GM12878 (cell line): ENCODE results near the gene RSKR. TPM values are rescaled to one million over a fixed set of nuclear protein-coding genes. Genes with fewer than 3 reads are reported as not detected.
A peak's percentile ranks its signal among the peaks of the same experiment; 100 is the strongest.

Experiments used
- BHLHE40 ChIP-seq, 2 experiments: fragments of 450-650 bp in 1 of 2; IDR thresholded peaks; 2 replicates each; pipeline ENCODE4 v1.6.1; 2011 to 2017; ENCODE audit warnings: low read depth in 2 of 2, borderline replicate concordance in 1 of 2, improper control_type of control experiment in 1 of 2, low read length in 1 of 2, mild to moderate bottlenecking in 1 of 2
- CHD1 ChIP-seq: IDR thresholded peaks from 2 replicates; pipeline ENCODE4 v1.6.1; 2012; ENCODE audit warnings: low read depth, low read length, improper control_type of control experiment
- CREM ChIP-seq: IDR thresholded peaks from 2 replicates; pipeline ENCODE4 v1.6.1; 2014; ENCODE audit warnings: antibody characterized with exemption, low read depth
- ETV6 ChIP-seq, 2 experiments: fragments of 450-650 bp in 1 of 2; IDR thresholded peaks in 1 of 2; conservative IDR thresholded peaks in 1 of 2; 2 replicates each; pipeline ENCODE4 v1.6.1; 2014; ENCODE audit warnings: antibody characterized with exemption in 1 of 2, borderline replicate concordance in 1 of 2, low read depth in 1 of 2, mild to moderate bottlenecking in 1 of 2, moderate library complexity in 1 of 2
- EZH2 ChIP-seq: IDR thresholded peaks from 2 replicates; pipeline ENCODE4 v1.6.1; 2012; ENCODE audit warnings: low read depth, mild to moderate bottlenecking, control low read depth, inconsistent platforms, low read length, borderline replicate concordance; ENCODE audit not compliant: control insufficient read depth
- KAT2A ChIP-seq: conservative IDR thresholded peaks from 2 replicates; pipeline ENCODE4 v1.6.1; 2011; ENCODE audit warnings: low read depth, low read length; ENCODE audit not compliant: control insufficient read depth
- KDM1A ChIP-seq: fragments of 200-600 bp; sonication (generic); IDR thresholded peaks from 2 replicates; pipeline ENCODE4 v1.6.1; 2016; ENCODE audit warnings: borderline replicate concordance
- MEF2B ChIP-seq: fragments of 450-650 bp; IDR thresholded peaks from 2 replicates; pipeline ENCODE4 v1.6.1; 2018; ENCODE audit warnings: mild to moderate bottlenecking, moderate library complexity; ENCODE audit not compliant: partially characterized antibody, poor library complexity, severe bottlenecking
- NR2C2 ChIP-seq: IDR thresholded peaks from 2 replicates; pipeline ENCODE4 v1.6.1; 2011; ENCODE audit warnings: borderline replicate concordance, low read depth; ENCODE audit not compliant: control insufficient read depth, insufficient read length
- NRF1 ChIP-seq: conservative IDR thresholded peaks from 2 replicates; pipeline ENCODE4 v1.6.1; 2011; ENCODE audit warnings: mild to moderate bottlenecking, low read depth, low read length, improper control_type of control experiment
- PAX8 ChIP-seq: fragments of 450-650 bp; IDR thresholded peaks from 2 replicates; pipeline ENCODE4 v1.6.1; 2017; ENCODE audit warnings: mild to moderate bottlenecking, moderate library complexity
- RUNX3 ChIP-seq: IDR thresholded peaks from 2 replicates; pipeline ENCODE4 v1.6.1; 2012; ENCODE audit warnings: low read length, inconsistent platforms
- SIN3A ChIP-seq: IDR thresholded peaks from 2 replicates; pipeline ENCODE4 v1.6.1; 2012; ENCODE audit warnings: low read depth, low read length, improper control_type of control experiment
- SMC3 ChIP-seq: IDR thresholded peaks from 2 replicates; pipeline ENCODE4 v1.6.1; 2011; ENCODE audit warnings: low read length, improper control_type of control experiment, borderline replicate concordance
- SUZ12 ChIP-seq: fragments of 200-600 bp; sonication (generic); IDR thresholded peaks from one replicate; pipeline ENCODE4 v1.6.1; 2018; ENCODE audit warnings: antibody characterized with exemption, mild to moderate bottlenecking; ENCODE audit not compliant: unreplicated experiment
- YBX1 ChIP-seq: fragments of 450-650 bp; IDR thresholded peaks from 2 replicates; pipeline ENCODE4 v1.6.1; 2016; ENCODE audit warnings: antibody characterized with exemption
- ZNF207 ChIP-seq: fragments of 450-650 bp; IDR thresholded peaks from 2 replicates; pipeline ENCODE4 v1.6.1; 2014; ENCODE audit warnings: antibody characterized with exemption, mild to moderate bottlenecking, borderline replicate concordance
- ZSCAN29 ChIP-seq: fragments of 450-650 bp; IDR thresholded peaks from 2 replicates; pipeline ENCODE4 v1.6.1; 2017; ENCODE audit warnings: mild to moderate bottlenecking, moderate library complexity
- polyA plus RNA-seq, 11 experiments: library from polyadenylated mRNA; depleted of rRNA in 4 of 11; unstranded in 6 of 11; stranded (reverse) in 5 of 11; fragments of >200 nt; fragmentation: Nextera tagmentation in 4 of 11; fragmentation: Illumina TruSeq in 1 of 11; extraction: Ambion mirVana in 4 of 11; extraction: Trizol in 1 of 11; gene quantifications; 1 replicate in 1 of 11; 2 replicates in 10 of 11; pipeline versions ENCODE4 v1.2.1 to v1.2.3, GENCODE V29; 2011 to 2016; ENCODE audit warnings: inconsistent platforms in 2 of 11, missing spikeins in 2 of 11, low read depth in 1 of 11
- total RNA-seq, 4 experiments: library from RNA; depleted of rRNA in 3 of 4; stranded (reverse); fragments of >200 nt in 3 of 4; fragmentation: Illumina TruSeq in 1 of 4; extraction: Trizol in 1 of 4; gene quantifications; 2 replicates each; pipeline versions ENCODE4 v1.2.1 to v1.2.3, GENCODE V29; 2013 to 2021
- TF ChIP-seq, protein P1 (sequence below): fragments of 450-650 bp; IDR thresholded peaks from 2 replicates; pipeline ENCODE4 v1.6.1; 2016; ENCODE audit warnings: mild to moderate bottlenecking
- TF ChIP-seq, protein P2 (sequence below): fragments of 450-650 bp; IDR thresholded peaks from 2 replicates; pipeline ENCODE4 v1.6.1; 2018; ENCODE audit warnings: mild to moderate bottlenecking, low read depth, moderate library complexity; ENCODE audit not compliant: partially characterized antibody
- TF ChIP-seq, protein P3 (sequence below): IDR thresholded peaks from 2 replicates; pipeline ENCODE4 v1.6.1; 2011; ENCODE audit warnings: mild to moderate bottlenecking, low read depth, low read length, moderate library complexity; ENCODE audit not compliant: insufficient replicate concordance
- TF ChIP-seq, protein P4 (sequence below): IDR thresholded peaks from 2 replicates; pipeline ENCODE4 v1.6.1; 2011; ENCODE audit warnings: borderline replicate concordance, low read depth, mild to moderate bottlenecking, moderate library complexity, low read length; ENCODE audit not compliant: insufficient read depth, poor library complexity, severe bottlenecking

RSKR gene
- total and polyA plus RNA-seq, 10 of the 15 experiments (the other 5 are each of a cell fraction or from before 2014, with no cell fraction given), result 0.52 to 22.4 (median 8.7) TPM

GRCh38 chr17:28579526-28579925 is 34.5 kb downstream of the RSKR start (continued):
- TF ChIP-seq NRF1, result no peak
- no peak for TF ChIP-seq ZSCAN29
- TF ChIP-seq SIN3A, result no peak
- TF ChIP-seq SMC3, result no peak
- TF ChIP-seq, protein P1, sequence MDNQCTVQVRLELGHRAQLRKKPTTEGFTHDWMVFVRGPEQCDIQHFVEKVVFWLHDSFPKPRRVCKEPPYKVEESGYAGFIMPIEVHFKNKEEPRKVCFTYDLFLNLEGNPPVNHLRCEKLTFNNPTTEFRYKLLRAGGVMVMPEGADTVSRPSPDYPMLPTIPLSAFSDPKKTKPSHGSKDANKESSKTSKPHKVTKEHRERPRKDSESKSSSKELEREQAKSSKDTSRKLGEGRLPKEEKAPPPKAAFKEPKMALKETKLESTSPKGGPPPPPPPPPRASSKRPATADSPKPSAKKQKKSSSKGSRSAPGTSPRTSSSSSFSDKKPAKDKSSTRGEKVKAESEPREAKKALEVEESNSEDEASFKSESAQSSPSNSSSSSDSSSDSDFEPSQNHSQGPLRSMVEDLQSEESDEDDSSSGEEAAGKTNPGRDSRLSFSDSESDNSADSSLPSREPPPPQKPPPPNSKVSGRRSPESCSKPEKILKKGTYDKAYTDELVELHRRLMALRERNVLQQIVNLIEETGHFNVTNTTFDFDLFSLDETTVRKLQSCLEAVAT, result no peak
- TF ChIP-seq RUNX3, result peak; percentile 94
- no peak for TF ChIP-seq BHLHE40 (IDR thresholded peaks at IDR 0.05; ENCODE audit: borderline replicate concordance in 1 of 2, low read depth in 2 of 2, low read length in 1 of 2)
- TF ChIP-seq YBX1, result no peak
- no peak for TF ChIP-seq EZH2
- TF ChIP-seq, protein P2, sequence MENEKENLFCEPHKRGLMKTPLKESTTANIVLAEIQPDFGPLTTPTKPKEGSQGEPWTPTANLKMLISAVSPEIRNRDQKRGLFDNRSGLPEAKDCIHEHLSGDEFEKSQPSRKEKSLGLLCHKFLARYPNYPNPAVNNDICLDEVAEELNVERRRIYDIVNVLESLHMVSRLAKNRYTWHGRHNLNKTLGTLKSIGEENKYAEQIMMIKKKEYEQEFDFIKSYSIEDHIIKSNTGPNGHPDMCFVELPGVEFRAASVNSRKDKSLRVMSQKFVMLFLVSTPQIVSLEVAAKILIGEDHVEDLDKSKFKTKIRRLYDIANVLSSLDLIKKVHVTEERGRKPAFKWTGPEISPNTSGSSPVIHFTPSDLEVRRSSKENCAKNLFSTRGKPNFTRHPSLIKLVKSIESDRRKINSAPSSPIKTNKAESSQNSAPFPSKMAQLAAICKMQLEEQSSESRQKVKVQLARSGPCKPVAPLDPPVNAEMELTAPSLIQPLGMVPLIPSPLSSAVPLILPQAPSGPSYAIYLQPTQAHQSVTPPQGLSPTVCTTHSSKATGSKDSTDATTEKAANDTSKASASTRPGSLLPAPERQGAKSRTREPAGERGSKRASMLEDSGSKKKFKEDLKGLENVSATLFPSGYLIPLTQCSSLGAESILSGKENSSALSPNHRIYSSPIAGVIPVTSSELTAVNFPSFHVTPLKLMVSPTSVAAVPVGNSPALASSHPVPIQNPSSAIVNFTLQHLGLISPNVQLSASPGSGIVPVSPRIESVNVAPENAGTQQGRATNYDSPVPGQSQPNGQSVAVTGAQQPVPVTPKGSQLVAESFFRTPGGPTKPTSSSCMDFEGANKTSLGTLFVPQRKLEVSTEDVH, result no peak
- no peak for TF ChIP-seq SUZ12
- no peak for TF ChIP-seq KAT2A
- TF ChIP-seq, protein P3, sequence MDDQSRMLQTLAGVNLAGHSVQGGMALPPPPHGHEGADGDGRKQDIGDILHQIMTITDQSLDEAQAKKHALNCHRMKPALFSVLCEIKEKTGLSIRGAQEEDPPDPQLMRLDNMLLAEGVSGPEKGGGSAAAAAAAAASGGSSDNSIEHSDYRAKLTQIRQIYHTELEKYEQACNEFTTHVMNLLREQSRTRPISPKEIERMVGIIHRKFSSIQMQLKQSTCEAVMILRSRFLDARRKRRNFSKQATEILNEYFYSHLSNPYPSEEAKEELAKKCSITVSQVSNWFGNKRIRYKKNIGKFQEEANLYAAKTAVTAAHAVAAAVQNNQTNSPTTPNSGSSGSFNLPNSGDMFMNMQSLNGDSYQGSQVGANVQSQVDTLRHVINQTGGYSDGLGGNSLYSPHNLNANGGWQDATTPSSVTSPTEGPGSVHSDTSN, result no peak
- no peak for TF ChIP-seq KDM1A
- TF ChIP-seq, protein P4, sequence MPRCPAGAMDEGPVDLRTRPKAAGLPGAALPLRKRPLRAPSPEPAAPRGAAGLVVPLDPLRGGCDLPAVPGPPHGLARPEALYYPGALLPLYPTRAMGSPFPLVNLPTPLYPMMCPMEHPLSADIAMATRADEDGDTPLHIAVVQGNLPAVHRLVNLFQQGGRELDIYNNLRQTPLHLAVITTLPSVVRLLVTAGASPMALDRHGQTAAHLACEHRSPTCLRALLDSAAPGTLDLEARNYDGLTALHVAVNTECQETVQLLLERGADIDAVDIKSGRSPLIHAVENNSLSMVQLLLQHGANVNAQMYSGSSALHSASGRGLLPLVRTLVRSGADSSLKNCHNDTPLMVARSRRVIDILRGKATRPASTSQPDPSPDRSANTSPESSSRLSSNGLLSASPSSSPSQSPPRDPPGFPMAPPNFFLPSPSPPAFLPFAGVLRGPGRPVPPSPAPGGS, result no peak
- no peak for TF ChIP-seq PAX8
- TF ChIP-seq NR2C2, result no peak
- 0 out of 4 replicates have a peak, but pooled peaks of 1 of the 2 experiments have one; percentile 42 for TF ChIP-seq ETV6 (conservative IDR thresholded peaks at IDR 0.05 in 1 of 2, IDR thresholded peaks at IDR 0.05 in 1 of 2; ENCODE audit: borderline replicate concordance in 1 of 2, low read depth in 1 of 2)
- TF ChIP-seq ZNF207, result no peak
- TF ChIP-seq MEF2B, result no peak
- TF ChIP-seq CREM, result peak; percentile 36; the same call in 1 of the 2 replicates
- TF ChIP-seq CHD1, result no peak
